ENCODE measurements around the gene CCDC93.

DNA sequence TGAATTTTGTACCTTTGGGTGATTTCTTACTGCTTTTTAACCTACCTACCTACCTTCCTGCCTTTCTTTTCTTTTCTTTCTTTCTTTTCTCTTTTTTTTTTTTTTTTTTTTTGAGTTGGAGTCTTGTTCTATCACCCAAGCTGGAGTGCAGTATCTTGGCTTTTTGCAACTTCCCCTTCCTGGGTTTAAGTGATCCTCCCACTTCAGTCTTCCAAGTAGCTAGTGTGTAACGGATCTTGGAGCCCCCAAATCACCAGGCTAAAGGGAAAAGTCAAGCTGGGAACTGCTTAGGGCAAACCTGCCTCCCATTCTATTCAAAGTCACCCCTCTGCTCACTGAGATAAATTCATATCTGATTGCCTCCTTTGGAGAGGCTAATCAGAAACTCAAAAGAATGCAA, 138.1 kb downstream of the CCDC93 start:
- TF ChIP-seq POLR2A (IDR thresholded peaks at IDR 0.05) = no peak
- TF ChIP-seq, protein P1, sequence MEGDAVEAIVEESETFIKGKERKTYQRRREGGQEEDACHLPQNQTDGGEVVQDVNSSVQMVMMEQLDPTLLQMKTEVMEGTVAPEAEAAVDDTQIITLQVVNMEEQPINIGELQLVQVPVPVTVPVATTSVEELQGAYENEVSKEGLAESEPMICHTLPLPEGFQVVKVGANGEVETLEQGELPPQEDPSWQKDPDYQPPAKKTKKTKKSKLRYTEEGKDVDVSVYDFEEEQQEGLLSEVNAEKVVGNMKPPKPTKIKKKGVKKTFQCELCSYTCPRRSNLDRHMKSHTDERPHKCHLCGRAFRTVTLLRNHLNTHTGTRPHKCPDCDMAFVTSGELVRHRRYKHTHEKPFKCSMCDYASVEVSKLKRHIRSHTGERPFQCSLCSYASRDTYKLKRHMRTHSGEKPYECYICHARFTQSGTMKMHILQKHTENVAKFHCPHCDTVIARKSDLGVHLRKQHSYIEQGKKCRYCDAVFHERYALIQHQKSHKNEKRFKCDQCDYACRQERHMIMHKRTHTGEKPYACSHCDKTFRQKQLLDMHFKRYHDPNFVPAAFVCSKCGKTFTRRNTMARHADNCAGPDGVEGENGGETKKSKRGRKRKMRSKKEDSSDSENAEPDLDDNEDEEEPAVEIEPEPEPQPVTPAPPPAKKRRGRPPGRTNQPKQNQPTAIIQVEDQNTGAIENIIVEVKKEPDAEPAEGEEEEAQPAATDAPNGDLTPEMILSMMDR (IDR thresholded peaks at IDR 0.05) = no peak
